ENCODE data around the gene FLT1.

FLT1 gene

GRCh38 chr13:28475916-28476725, 18.8 kb downstream of the FLT1 start (continued):
- TF ChIP-seq ZIC2 (tag by site-specific recombination; IDR thresholded peaks at IDR 0.05) (no peak), ZNF624 (tag by site-specific recombination; IDR thresholded peaks at IDR 0.05) (no peak), ZNF768 (tag by site-specific recombination; IDR thresholded peaks at IDR 0.05) (no peak), ZNF221 (tag by site-specific recombination; IDR thresholded peaks at IDR 0.05; ENCODE audit: borderline replicate concordance) (no peak), PRDM2 (tag by site-specific recombination; IDR thresholded peaks at IDR 0.05; ENCODE audit: borderline replicate concordance) (no peak), SP7 (tag by site-specific recombination; IDR thresholded peaks at IDR 0.05) (0 out of 2 replicates have a peak, but pooled peaks have one; percentile 23), ZNF660 (tag by site-specific recombination; IDR thresholded peaks at IDR 0.05) (no peak), ZNF175 (tag by site-specific recombination; IDR thresholded peaks at IDR 0.05) (no peak), ZNF394 (tag by site-specific recombination; IDR thresholded peaks at IDR 0.05; ENCODE audit: borderline replicate concordance) (no peak), ZBTB49 (tag by site-specific recombination; IDR thresholded peaks at IDR 0.05; ENCODE audit: low read depth) (no peak), SALL2 (tag by site-specific recombination; IDR thresholded peaks at IDR 0.05; ENCODE audit: borderline replicate concordance) (no peak), ZNF560 (tag by site-specific recombination; IDR thresholded peaks at IDR 0.05; ENCODE audit: borderline replicate concordance) (no peak), ZNF488 (tag by site-specific recombination; IDR thresholded peaks at IDR 0.05) (no peak), PRDM4 (tag by site-specific recombination; IDR thresholded peaks at IDR 0.05) (no peak), ZNF366 (tag by site-specific recombination; conservative IDR thresholded peaks at IDR 0.05) (peak; percentile 56), ZNF747 (tag by site-specific recombination; IDR thresholded peaks at IDR 0.05) (no peak), ZNF692 (tag by site-specific recombination; IDR thresholded peaks at IDR 0.05) (0 out of 2 replicates have a peak, but pooled peaks have one; percentile 14), ZNF132 (tag by site-specific recombination; IDR thresholded peaks at IDR 0.05; ENCODE audit: borderline replicate concordance) (no peak), SETDB1 (IDR thresholded peaks at IDR 0.05; ENCODE audit: insufficient read length, low read length) (no peak), ZNF169 (tag by site-specific recombination; IDR thresholded peaks at IDR 0.05) (no peak), ZFP69B (tag by site-specific recombination; IDR thresholded peaks at IDR 0.05) (no peak), ZNF580 (tag by site-specific recombination; IDR thresholded peaks at IDR 0.05) (no peak)
- TF ChIP-seq, protein P1, sequence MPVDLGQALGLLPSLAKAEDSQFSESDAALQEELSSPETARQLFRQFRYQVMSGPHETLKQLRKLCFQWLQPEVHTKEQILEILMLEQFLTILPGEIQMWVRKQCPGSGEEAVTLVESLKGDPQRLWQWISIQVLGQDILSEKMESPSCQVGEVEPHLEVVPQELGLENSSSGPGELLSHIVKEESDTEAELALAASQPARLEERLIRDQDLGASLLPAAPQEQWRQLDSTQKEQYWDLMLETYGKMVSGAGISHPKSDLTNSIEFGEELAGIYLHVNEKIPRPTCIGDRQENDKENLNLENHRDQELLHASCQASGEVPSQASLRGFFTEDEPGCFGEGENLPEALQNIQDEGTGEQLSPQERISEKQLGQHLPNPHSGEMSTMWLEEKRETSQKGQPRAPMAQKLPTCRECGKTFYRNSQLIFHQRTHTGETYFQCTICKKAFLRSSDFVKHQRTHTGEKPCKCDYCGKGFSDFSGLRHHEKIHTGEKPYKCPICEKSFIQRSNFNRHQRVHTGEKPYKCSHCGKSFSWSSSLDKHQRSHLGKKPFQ (tag by site-specific recombination; IDR thresholded peaks at IDR 0.05), result no peak
